ENCODE measurements around the gene EEF1AKMT4.

DNA sequence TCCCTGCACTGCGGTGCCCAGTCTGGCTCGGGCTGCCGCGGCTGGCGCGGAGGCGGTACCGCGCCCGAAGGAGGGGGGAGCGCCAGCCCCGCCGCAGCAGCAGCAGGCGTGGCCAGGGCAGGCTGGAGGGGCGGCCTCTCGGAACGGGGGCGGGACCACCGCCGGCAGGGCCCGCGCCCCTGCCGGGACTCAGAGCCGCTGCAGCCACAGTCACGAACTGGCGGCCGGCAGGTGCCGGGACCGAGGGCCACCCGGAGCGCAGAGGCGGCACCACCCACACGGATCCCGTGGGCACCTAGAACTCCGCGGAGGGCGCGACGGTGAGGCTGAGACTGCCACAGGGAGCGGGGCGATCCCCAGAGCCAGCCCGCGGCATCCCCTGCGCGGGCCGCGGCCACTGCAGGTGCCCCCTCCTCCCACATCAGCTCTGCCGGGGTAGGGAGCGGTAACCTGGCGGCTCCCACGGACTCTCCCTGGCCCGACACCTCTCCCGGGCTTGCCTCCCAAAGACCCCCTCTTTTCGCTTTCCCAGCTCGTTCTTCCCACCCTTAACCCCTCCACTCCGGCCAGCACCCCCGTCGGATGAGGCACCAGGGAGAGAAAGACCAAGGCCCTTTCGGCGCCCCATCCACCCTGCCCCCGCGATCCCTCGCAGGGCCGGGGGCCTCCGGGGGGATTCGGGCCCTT is 19.9 kb upstream of the EEF1AKMT4 start, which contains the start of gene VWA5B2:
- TF ChIP-seq, protein P1, sequence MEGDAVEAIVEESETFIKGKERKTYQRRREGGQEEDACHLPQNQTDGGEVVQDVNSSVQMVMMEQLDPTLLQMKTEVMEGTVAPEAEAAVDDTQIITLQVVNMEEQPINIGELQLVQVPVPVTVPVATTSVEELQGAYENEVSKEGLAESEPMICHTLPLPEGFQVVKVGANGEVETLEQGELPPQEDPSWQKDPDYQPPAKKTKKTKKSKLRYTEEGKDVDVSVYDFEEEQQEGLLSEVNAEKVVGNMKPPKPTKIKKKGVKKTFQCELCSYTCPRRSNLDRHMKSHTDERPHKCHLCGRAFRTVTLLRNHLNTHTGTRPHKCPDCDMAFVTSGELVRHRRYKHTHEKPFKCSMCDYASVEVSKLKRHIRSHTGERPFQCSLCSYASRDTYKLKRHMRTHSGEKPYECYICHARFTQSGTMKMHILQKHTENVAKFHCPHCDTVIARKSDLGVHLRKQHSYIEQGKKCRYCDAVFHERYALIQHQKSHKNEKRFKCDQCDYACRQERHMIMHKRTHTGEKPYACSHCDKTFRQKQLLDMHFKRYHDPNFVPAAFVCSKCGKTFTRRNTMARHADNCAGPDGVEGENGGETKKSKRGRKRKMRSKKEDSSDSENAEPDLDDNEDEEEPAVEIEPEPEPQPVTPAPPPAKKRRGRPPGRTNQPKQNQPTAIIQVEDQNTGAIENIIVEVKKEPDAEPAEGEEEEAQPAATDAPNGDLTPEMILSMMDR (IDR thresholded peaks at IDR 0.05) = peak in 4 of 7 experiments; percentile 10 to 23 (median 19)
- TF ChIP-seq POLR2A (IDR thresholded peaks at IDR 0.05) = no peak
- TF ChIP-seq EP300 (IDR thresholded peaks at IDR 0.05) = no peak
- TF ChIP-seq POLR2AphosphoS5 (IDR thresholded peaks at IDR 0.05) = peak in 2 of 3 donors; percentile 24 to 57

Data from stomach (tissue), 4 donors.